Trophoblast cell (in vitro differentiated cells and primary cell): ENCODE measurements around the gene ENO1. TPM values are rescaled to one million over a fixed set of nuclear protein-coding genes. Genes with fewer than 3 reads are reported as not detected.

ENCODE experiments used
- DNase-seq, 2 donors: peaks; one replicate each; pipeline ENCODE4 v3.0.0-alpha.2; 2016
- H2AFZ ChIP-seq: 2 replicates; pipeline ENCODE4 v1.6.1; 2013; ENCODE audit warnings: low read length, moderate library complexity, mild to moderate bottlenecking; ENCODE audit not compliant: insufficient read depth, poor library complexity
- H2AK5ac ChIP-seq: 2 replicates; pipeline ENCODE4 v1.6.1; 2013; ENCODE audit warnings: mild to moderate bottlenecking, low read length
- H2BK120ac ChIP-seq: 2 replicates; pipeline ENCODE4 v1.6.1; 2013; ENCODE audit warnings: low read length, mild to moderate bottlenecking, moderate library complexity; ENCODE audit not compliant: insufficient read depth, poor library complexity
- H2BK12ac ChIP-seq: 2 replicates; pipeline ENCODE4 v1.6.1; 2013; ENCODE audit warnings: mild to moderate bottlenecking, low read length, moderate library complexity
- H2BK5ac ChIP-seq: 2 replicates; pipeline ENCODE4 v1.6.1; 2013; ENCODE audit warnings: low read length, low read depth, moderate library complexity, mild to moderate bottlenecking; ENCODE audit not compliant: poor library complexity
- H3K14ac ChIP-seq: 2 replicates; pipeline ENCODE4 v1.6.1; 2013; ENCODE audit warnings: mild to moderate bottlenecking, low read length
- H3K18ac ChIP-seq: 2 replicates; pipeline ENCODE4 v1.6.1; 2013; ENCODE audit warnings: mild to moderate bottlenecking, low read length
- H3K23ac ChIP-seq: 2 replicates; pipeline ENCODE4 v1.6.1; 2013; ENCODE audit warnings: low read length
- H3K27ac ChIP-seq: 2 replicates; pipeline ENCODE4 v1.5.1; 2013; ENCODE audit warnings: low read depth, mild to moderate bottlenecking, inconsistent platforms, low read length, moderate library complexity
- H3K27me3 ChIP-seq: 2 replicates; pipeline ENCODE4 v1.6.1; 2013; ENCODE audit warnings: inconsistent platforms, mild to moderate bottlenecking, low read length, moderate library complexity; ENCODE audit not compliant: insufficient read depth
- H3K36me3 ChIP-seq, 2 experiments: 1 replicate in 1 of 2; 2 replicates in 1 of 2; pipeline ENCODE4 v1.6.1; 2013; ENCODE audit warnings: low read length in 2 of 2, mild to moderate bottlenecking in 2 of 2, moderate library complexity in 1 of 2; ENCODE audit not compliant: insufficient read depth in 2 of 2, control insufficient read depth in 1 of 2
- H3K4ac ChIP-seq: 2 replicates; pipeline ENCODE4 v1.6.1; 2013; ENCODE audit warnings: low read depth, mild to moderate bottlenecking, low read length, moderate library complexity
- H3K4me1 ChIP-seq, 2 experiments: 1 replicate in 1 of 2; 2 replicates in 1 of 2; pipeline ENCODE4 v1.6.1; 2013; ENCODE audit warnings: low read length in 2 of 2, mild to moderate bottlenecking in 2 of 2, moderate library complexity in 1 of 2; ENCODE audit not compliant: insufficient read depth in 2 of 2, control insufficient read depth in 1 of 2
- H3K4me2 ChIP-seq: 2 replicates; pipeline ENCODE4 v1.6.1; 2013; ENCODE audit warnings: inconsistent platforms, mild to moderate bottlenecking, low read length, moderate library complexity
- H3K4me3 ChIP-seq: 2 replicates; pipeline ENCODE4 v1.5.1; 2013; ENCODE audit warnings: mild to moderate bottlenecking, low read depth, low read length, inconsistent platforms
- H3K79me1 ChIP-seq: one replicate; pipeline ENCODE4 v1.6.1; 2013; ENCODE audit warnings: low read length
- H3K79me2 ChIP-seq: 2 replicates; pipeline ENCODE4 v1.6.1; 2013; ENCODE audit warnings: low read length, mild to moderate bottlenecking; ENCODE audit not compliant: control insufficient read depth, insufficient read depth, poor library complexity
- H3K9ac ChIP-seq: 2 replicates; pipeline ENCODE4 v1.6.1; 2013; ENCODE audit warnings: mild to moderate bottlenecking, low read length
- H3K9me3 ChIP-seq: 2 replicates; pipeline ENCODE4 v1.6.1; 2013; ENCODE audit warnings: low read depth, mild to moderate bottlenecking, control low read depth, inconsistent platforms, low read length; ENCODE audit not compliant: insufficient read depth
- H4K12ac ChIP-seq: 2 replicates; pipeline ENCODE4 v1.6.1; 2013; ENCODE audit warnings: low read depth, mild to moderate bottlenecking, low read length, moderate library complexity
- H4K8ac ChIP-seq: 2 replicates; pipeline ENCODE4 v1.6.1; 2013; ENCODE audit warnings: low read depth, mild to moderate bottlenecking, low read length, moderate library complexity
- H4K91ac ChIP-seq: one replicate; pipeline ENCODE4 v1.6.1; 2013; ENCODE audit warnings: low read depth, mild to moderate bottlenecking, low read length, moderate library complexity
- WGBS: extraction: QIAGEN DNeasy Blood & Tissue Kit; methylation state at CpG from one replicate; pipeline ENCODE4 v1.1.7; 2013; ENCODE audit warnings: missing lambda C conversion rate; ENCODE audit not compliant: insufficient read length, insufficient coverage; ENCODE audit errors: extremely low coverage; 5-methylcytosine and 5-hydroxymethylcytosine counted together
- polyA plus RNA-seq: library from polyadenylated mRNA; stranded (reverse); fragments of 200-250 nt; gene quantifications from 2 replicates; pipeline ENCODE4 v1.2.3, GENCODE V29; 2013

Gene ENO1
- polyA plus RNA-seq: 854 and 880 TPM in 2 replicates

DNA sequence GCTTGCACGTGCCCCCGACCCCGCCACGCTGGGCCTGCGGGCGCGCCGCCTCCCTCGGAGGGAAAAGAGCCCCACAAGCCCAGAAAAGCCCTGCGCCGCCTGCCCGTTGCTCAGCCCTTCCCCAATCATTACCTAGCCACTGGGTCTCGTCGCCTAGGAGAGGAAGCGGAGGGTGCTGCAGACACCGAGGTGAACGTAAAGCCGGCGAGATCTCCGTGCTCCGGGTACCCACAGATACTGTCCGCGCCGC, at the start of gene ENO1:
Gene ENO1 (minus strand): TSS at position 239 of the 250 bp plus-strand sequence. CDS start 3,778 bp downstream, outside the sequence.
- H3K4me2 ChIP-seq: peak within 1 kb of the TSS; percentile 84
- H3K18ac ChIP-seq: peak within 1 kb of the TSS; percentile 99
- no peaks in the 10 kb centered on the region for H3K9me3 ChIP-seq
- H3K36me3 ChIP-seq: peaks cover 9 to 15% of the 10 kb centered on the region in 2 experiments
- H4K12ac ChIP-seq: peak within 1 kb of the TSS; percentile 99
- peak within 1 kb of the TSS; percentile 93 for H3K9ac ChIP-seq
- WGBS: no CpG with 5 or more reads among the region's 24 CpGs
- H2AFZ ChIP-seq: peak within 1 kb of the TSS; percentile 97
- no peak within 1 kb of the TSS for H3K23ac ChIP-seq
- H3K27me3 ChIP-seq: no peaks in the 10 kb centered on the region
- no peak for DNase-seq
- H3K27ac ChIP-seq: peak within 1 kb of the TSS; percentile 87
- H4K8ac ChIP-seq: peak within 1 kb of the TSS; percentile 99
- H2BK12ac ChIP-seq: peak within 1 kb of the TSS; percentile 62
- H3K14ac ChIP-seq: peak within 1 kb of the TSS; percentile 95
- H3K4me1 ChIP-seq: peaks cover 8 to 20% of the 10 kb centered on the region in 2 experiments
- H3K79me2 ChIP-seq: peaks cover 27% of the 10 kb centered on the region
- H3K79me1 ChIP-seq: peaks cover 27% of the 10 kb centered on the region
- H2BK5ac ChIP-seq: peak within 1 kb of the TSS; percentile 98
- H3K4ac ChIP-seq: peak within 1 kb of the TSS; percentile 98
- H3K4me3 ChIP-seq: peak within 1 kb of the TSS; percentile 98
- H4K91ac ChIP-seq: peak within 1 kb of the TSS; percentile 99
- peak within 1 kb of the TSS; percentile 95 for H2BK120ac ChIP-seq
- H2AK5ac ChIP-seq: peak within 1 kb of the TSS; percentile 93

DNA sequence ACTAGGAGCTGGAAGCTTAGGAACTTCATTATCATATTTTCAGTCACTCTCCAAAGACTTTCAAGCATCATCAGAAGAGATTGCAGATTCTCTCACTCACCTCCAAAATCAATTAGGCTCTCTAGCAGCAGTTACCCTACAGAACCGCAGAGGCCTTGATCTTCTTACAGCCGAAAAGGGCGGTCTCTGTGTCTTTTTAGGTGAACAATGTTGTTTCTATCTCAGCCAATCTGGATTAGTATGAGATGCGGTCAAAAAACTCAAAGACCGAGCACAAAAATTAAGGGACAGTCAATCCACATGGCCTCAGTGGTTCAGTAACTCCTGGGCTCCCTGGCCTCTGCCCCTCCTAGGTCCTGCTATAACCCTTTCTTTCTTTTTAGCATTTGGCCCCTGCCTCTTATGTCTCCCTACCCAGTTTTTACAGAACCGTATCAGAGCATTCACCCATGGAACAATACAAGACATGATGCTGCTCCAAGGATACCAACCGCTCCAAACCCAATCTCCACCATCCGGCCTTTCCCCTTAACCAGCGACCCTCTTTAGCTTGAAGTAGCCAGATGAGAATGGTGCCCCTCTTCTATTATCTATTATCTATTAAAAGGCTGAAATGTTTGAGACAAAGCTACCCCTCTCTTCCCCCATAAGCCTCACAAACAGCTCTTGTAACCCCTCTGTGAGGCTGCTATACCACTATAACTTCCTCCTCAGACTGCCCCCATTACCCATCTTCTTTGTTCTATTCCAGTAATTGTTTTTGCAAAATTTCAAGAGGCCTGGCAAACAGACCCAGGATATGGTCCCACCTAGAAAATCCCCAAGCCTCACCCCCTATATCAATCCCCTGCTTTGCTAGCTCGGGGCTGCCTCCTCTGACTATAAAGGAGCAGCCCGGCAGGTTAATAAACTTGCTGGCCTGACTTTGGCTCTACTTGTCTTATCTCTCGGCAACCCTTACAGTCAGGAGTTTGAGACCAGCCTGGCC, 48.5 kb upstream of the ENO1 start:
- Histone ChIP-seq H3K9ac (no peak overlapping the region), H4K12ac (no peak overlapping the region), H3K27ac (no peak overlapping the region), H3K9me3 (peaks cover 2% of the 10 kb centered on the region), H3K36me3 (no peaks in the 10 kb centered on the region), H3K14ac (no peak overlapping the region), H2AFZ (no peak overlapping the region), H3K4me1 (no peaks in the 10 kb centered on the region), H3K18ac (no peak overlapping the region), H3K4me3 (no peak overlapping the region), H3K27me3 (no peaks in the 10 kb centered on the region), H2BK120ac (no peak overlapping the region), H3K4me2 (no peak overlapping the region), H2BK12ac (no peak overlapping the region), H2BK5ac (no peak overlapping the region), H4K91ac (no peak overlapping the region), H3K23ac (no peak overlapping the region), H3K4ac (no peak overlapping the region), H2AK5ac (no peak overlapping the region), H3K79me2 (no peaks in the 10 kb centered on the region), H3K79me1 (no peaks in the 10 kb centered on the region), H4K8ac (no peak overlapping the region)
- no peak for DNase-seq
- no CpG with 5 or more reads among the region's 12 CpGs for WGBS

DNA sequence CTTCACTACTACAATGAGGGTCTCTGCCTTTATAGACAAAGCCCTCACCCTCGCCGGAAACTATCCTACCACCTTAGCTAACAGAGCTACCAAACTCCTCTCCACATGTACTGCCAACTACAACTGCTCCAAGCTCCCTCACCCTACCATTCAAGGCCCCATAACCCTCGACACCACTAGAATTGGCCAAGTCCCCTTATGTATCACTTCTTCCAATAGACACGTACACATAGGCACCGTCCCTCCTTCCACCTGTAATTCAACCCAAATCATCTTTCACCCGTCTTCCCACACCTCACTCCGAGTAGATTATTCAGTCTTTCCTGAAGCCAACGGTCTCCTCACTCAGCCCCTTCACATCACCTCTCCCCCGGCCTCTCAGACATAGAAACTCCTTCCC, 47.5 kb upstream of the ENO1 start:
- H3K36me3 ChIP-seq: no peaks in the 10 kb centered on the region
- H3K4me3 ChIP-seq: no peak overlapping the region
- DNase-seq: no peak
- peaks cover 2% of the 10 kb centered on the region for H3K9me3 ChIP-seq
- no peaks in the 10 kb centered on the region for H3K79me1 ChIP-seq
- H2BK5ac ChIP-seq: no peak overlapping the region
- no peak overlapping the region for H4K12ac ChIP-seq
- WGBS: 100% methylated on average over 4 of the region's 9 CpGs
- H2AFZ ChIP-seq: no peak overlapping the region
- H4K8ac ChIP-seq: no peak overlapping the region
- H3K27me3 ChIP-seq: no peaks in the 10 kb centered on the region
- no peaks in the 10 kb centered on the region for H3K4me1 ChIP-seq
- H3K23ac ChIP-seq: no peak overlapping the region
- no peak overlapping the region for H2AK5ac ChIP-seq
- no peak overlapping the region for H3K9ac ChIP-seq
- H3K4ac ChIP-seq: no peak overlapping the region
- H4K91ac ChIP-seq: no peak overlapping the region
- H3K18ac ChIP-seq: no peak overlapping the region
- H2BK120ac ChIP-seq: no peak overlapping the region
- H3K14ac ChIP-seq: no peak overlapping the region
- H3K27ac ChIP-seq: no peak overlapping the region
- no peaks in the 10 kb centered on the region for H3K79me2 ChIP-seq
- no peak overlapping the region for H3K4me2 ChIP-seq
- H2BK12ac ChIP-seq: no peak overlapping the region

DNA sequence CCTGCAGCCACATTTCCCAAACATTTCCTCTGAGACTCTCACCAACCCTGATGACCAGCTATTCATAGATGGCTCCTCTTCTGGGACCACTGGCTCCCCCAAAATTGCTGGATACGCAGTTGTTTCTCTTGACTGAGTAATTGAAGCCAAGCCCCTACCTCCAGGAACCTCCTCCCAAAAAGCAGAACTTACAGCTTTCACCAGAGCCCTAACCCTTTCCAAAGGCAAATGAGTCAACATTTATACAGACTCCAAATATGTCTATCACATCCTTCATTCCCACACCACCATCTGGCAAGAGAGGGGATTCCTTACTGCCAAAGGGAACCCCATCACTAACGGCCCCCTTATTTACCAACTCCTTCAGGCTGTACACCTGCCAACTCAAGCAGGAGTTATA, 46.9 kb upstream of the ENO1 start:
- DNase-seq: no peak
- H4K8ac ChIP-seq: no peak overlapping the region
- H2AK5ac ChIP-seq: no peak overlapping the region
- no peak overlapping the region for H3K27ac ChIP-seq
- H3K36me3 ChIP-seq: no peaks in the 10 kb centered on the region
- H4K91ac ChIP-seq: no peak overlapping the region
- no peaks in the 10 kb centered on the region for H3K27me3 ChIP-seq
- no peak overlapping the region for H3K14ac ChIP-seq
- H2BK120ac ChIP-seq: no peak overlapping the region
- no peak overlapping the region for H3K4ac ChIP-seq
- no CpG with 5 or more reads among the region's 2 CpGs for WGBS
- H2BK12ac ChIP-seq: no peak overlapping the region
- no peak overlapping the region for H4K12ac ChIP-seq
- H3K79me2 ChIP-seq: no peaks in the 10 kb centered on the region
- peaks cover 2% of the 10 kb centered on the region for H3K9me3 ChIP-seq
- H3K18ac ChIP-seq: no peak overlapping the region
- H2BK5ac ChIP-seq: no peak overlapping the region
- H3K23ac ChIP-seq: no peak overlapping the region
- no peak overlapping the region for H3K9ac ChIP-seq
- no peak overlapping the region for H3K4me2 ChIP-seq
- no peaks in the 10 kb centered on the region for H3K4me1 ChIP-seq
- no peak overlapping the region for H3K4me3 ChIP-seq
- no peaks in the 10 kb centered on the region for H3K79me1 ChIP-seq
- no peak overlapping the region for H2AFZ ChIP-seq
